Neutrophil (primary cell): ENCODE measurements around the gene RPL18.

Source experiments
- H3K27ac ChIP-seq: fragments of 200-600 bp; sonication (generic); 2 replicates; pipeline ENCODE4 v1.5.1; 2016; ENCODE audit warnings: mild to moderate bottlenecking, moderate library complexity
- H3K27me3 ChIP-seq: fragments of 200-600 bp; sonication (generic); 2 replicates; pipeline ENCODE4 v1.6.0; 2016; ENCODE audit warnings: mild to moderate bottlenecking
- H3K36me3 ChIP-seq: fragments of 200-600 bp; sonication (generic); 2 replicates; pipeline ENCODE4 v1.5.1; 2017
- H3K4me1 ChIP-seq, 2 experiments: fragments of 200-600 bp in 1 of 2; sonication (generic) in 1 of 2; 1 replicate in 1 of 2; 2 replicates in 1 of 2; pipeline versions ENCODE4 v1.5.1 to v1.6.1; 2013 to 2016; ENCODE audit warnings: low read depth in 1 of 2, low read length in 1 of 2, mild to moderate bottlenecking in 1 of 2, moderate library complexity in 1 of 2; ENCODE audit not compliant: control insufficient read depth in 1 of 2, insufficient read depth in 1 of 2
- H3K4me3 ChIP-seq, 2 experiments: fragments of 200-600 bp in 1 of 2; sonication (generic) in 1 of 2; 1 replicate in 1 of 2; 2 replicates in 1 of 2; pipeline ENCODE4 v1.5.1; 2013 to 2016; ENCODE audit warnings: low read depth in 1 of 2, low read length in 1 of 2, mild to moderate bottlenecking in 1 of 2, moderate library complexity in 1 of 2
- H3K9me3 ChIP-seq: fragments of 200-600 bp; sonication (generic); 2 replicates; pipeline ENCODE4 v1.5.1; 2016
- TF ChIP-seq, protein P1 (sequence below): fragments of 200-600 bp; sonication (generic); IDR thresholded peaks from 2 replicates; pipeline ENCODE4 v1.5.1; 2016; ENCODE audit warnings: antibody characterized with exemption

Gene RPL18

DNA sequence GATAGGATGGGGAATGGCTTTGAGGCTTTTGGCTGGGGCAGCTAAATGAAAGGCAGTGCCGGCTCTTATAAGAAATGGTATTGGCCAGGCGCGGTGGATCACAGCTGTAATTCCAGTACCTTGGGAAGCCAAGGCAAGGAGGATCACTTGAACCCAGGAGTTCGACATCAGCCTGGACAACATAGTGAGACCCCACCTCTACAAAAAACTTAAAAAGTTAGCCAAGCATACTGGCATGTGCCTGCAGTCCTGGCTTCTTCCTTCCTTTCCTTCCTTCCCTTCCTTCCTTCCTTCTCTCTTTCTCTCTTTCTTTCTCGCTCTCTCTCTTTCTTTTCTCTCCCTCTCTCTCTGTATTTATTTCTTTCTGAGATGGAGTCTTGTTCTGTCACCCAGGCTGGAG, 23.9 kb upstream of the RPL18 start:
- H3K27ac ChIP-seq: no peak overlapping the region
- no peak overlapping the region for H3K4me3 ChIP-seq
- TF ChIP-seq, protein P1, sequence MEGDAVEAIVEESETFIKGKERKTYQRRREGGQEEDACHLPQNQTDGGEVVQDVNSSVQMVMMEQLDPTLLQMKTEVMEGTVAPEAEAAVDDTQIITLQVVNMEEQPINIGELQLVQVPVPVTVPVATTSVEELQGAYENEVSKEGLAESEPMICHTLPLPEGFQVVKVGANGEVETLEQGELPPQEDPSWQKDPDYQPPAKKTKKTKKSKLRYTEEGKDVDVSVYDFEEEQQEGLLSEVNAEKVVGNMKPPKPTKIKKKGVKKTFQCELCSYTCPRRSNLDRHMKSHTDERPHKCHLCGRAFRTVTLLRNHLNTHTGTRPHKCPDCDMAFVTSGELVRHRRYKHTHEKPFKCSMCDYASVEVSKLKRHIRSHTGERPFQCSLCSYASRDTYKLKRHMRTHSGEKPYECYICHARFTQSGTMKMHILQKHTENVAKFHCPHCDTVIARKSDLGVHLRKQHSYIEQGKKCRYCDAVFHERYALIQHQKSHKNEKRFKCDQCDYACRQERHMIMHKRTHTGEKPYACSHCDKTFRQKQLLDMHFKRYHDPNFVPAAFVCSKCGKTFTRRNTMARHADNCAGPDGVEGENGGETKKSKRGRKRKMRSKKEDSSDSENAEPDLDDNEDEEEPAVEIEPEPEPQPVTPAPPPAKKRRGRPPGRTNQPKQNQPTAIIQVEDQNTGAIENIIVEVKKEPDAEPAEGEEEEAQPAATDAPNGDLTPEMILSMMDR: no peak
- peaks cover 30 to 35% of the 10 kb centered on the region in 2 experiments for H3K4me1 ChIP-seq
- peaks cover 38% of the 10 kb centered on the region for H3K27me3 ChIP-seq
- no peaks in the 10 kb centered on the region for H3K9me3 ChIP-seq
- no peaks in the 10 kb centered on the region for H3K36me3 ChIP-seq

DNA sequence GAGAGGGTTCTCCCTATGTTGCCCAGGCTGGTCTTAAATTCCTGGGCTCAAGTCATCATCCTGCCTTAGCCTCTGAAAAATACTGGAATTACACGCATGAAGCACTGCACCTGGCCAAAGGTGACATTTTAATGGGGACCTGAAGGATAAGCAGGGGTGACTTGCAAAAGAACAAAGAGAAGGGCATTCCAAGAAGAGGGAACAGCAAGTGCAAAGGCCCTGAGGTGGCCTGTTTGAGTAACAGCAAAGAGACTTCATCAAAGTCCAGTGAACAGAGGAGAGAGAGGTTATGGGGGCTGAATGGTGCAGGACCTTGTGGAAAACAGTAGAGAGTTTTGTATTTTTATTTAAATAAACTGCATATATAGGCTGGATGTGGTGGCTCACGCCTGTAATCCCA, 22.9 kb upstream of the RPL18 start:
- Histone ChIP-seq H3K27me3 (peaks cover 28% of the 10 kb centered on the region), H3K36me3 (no peaks in the 10 kb centered on the region), H3K4me3 (no peak overlapping the region), H3K9me3 (no peaks in the 10 kb centered on the region), H3K27ac (no peak overlapping the region), H3K4me1 (peaks cover 38 to 43% of the 10 kb centered on the region in 2 experiments)
- TF ChIP-seq, protein P1: no peak

DNA sequence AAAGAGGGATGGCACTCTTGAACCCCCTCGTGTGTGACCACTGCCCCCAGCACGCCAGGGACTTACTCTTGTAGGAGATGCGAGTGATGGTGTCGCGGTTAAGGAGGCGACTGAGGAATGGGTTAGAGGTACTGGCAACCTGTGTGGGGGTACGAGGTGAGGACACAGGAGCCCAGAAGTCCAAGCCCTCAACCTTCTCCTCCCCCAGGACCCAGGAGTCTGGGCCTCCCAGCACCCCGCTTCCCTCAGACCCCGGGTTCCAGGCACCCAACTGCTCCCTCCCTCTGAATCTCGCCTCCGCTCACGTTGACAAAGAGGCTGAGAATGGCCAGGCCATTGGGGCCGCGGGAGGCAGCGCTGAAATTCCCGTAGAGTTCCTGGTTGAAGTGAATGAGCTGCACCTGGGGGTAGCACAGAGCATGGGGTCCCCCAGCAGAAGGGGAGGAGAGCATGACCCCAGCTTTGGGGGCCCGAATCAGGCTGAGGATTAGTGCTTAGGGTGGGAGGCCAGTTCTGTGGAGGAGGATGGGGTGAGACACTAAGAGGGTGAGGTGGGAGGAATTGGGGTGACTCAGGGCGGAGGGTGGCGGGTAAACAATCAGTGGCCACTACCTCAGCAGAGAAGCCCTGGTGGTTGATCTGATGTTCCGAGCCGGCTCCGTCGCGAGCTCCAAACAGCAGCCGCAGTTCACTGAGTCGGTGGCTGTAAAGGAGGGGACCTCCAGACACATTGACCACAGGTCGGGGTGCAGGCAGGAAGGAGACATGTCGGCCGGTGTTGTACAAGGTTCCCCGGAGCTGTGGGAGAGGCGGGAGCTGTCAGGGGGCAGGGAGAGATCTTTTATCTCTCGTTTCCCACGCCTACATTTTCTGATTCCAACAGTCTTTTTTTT, 20.8 kb upstream of the RPL18 start:
- Histone ChIP-seq H3K27ac (no peak overlapping the region), H3K4me3 (no peak overlapping the region), H3K9me3 (no peaks in the 10 kb centered on the region), H3K36me3 (no peaks in the 10 kb centered on the region), H3K27me3 (peaks cover 7% of the 10 kb centered on the region), H3K4me1 (peaks cover 40 to 43% of the 10 kb centered on the region in 2 experiments)
- TF ChIP-seq, protein P1: no peak

DNA sequence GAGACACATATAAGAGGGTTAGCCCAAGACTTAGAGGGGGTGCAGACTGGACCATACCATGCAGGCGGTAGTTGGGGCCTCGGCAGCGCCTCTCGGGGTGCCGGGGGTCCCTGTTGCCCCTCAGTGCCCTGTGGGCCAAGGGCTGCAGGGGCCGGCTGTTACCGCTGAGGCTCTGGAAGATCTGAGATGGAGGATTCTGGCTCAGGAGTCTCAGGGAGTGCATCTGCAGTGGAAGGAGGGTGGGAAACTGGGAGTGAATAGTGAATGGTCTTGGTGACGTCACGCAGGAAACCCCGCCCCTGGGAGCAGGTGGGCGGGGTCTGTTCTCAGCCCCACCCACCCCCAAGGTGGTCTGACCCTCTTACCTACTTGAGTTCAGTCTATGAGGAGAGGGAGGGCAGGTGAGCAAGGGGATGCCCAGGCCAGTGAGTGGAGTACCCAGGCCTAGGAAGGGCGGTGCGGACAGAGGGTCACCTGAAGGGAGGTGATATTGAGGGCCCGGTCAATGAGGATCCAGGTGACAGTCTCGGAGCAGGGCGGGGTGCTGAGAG, 19.9 kb upstream of the RPL18 start:
- Histone ChIP-seq H3K4me1 (peaks cover 48 to 51% of the 10 kb centered on the region in 2 experiments), H3K27ac (peak overlapping the region; percentile 96)

DNA sequence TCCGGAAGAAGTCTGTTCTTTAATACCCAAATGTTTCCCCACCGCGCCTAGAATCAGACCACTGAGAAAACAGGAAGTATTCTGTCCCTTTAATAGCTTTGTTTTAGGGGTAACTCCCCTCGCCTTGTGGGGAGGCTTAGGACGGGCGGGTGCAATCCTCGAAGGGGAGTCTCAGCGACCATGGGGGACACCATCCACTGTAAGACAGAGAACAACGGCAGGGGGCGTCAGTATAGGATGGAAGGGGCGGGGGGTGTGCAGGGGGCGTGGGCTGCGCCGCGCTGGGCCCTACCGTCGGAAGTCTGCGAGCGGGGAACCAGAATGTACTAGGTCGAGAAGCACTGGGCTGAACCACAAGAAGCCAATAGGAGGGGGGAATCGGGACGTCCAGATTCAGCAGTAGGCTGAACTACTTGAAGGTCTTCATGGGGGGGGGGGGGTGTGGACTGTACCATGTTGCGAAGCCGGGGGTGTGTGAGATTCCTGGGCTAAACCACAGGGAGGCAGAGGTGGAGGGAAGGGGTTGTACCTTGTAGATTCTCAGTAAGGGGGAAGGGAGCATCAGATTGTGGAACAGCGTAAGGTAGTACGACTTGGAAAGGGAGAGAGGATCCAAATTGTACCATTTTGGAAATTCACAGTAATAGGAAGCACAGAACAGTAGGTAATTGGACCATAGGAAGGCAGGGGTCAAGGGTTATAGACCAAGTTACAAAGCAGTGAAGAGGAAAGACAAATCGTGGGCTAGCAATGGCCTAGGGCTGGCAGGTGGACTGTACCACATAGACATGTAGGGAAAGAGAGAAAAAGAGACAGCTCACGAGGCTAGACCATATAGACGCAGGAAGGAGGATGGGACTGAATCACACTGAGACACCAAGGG, 19.2 kb upstream of the RPL18 start:
- Histone ChIP-seq H3K4me1 (peaks cover 53 to 58% of the 10 kb centered on the region in 2 experiments), H3K9me3 (no peaks in the 10 kb centered on the region), H3K27ac (peak overlapping the region; percentile 96), H3K4me3 (peak overlapping the region; percentile 87 to 90), H3K36me3 (peaks cover 3% of the 10 kb centered on the region), H3K27me3 (no peaks in the 10 kb centered on the region)
- TF ChIP-seq, protein P1: no peak

More for the DNA sequence above, 19.9 kb upstream of the RPL18 start:
- Histone ChIP-seq H3K27me3 (no peaks in the 10 kb centered on the region), H3K9me3 (no peaks in the 10 kb centered on the region), H3K36me3 (no peaks in the 10 kb centered on the region), H3K4me3 (peak overlapping the region; percentile 87 to 90)
- TF ChIP-seq, protein P1: no peak
